ENCODE measurements around the gene SHB.
"Not testable (repeated sequence)": the region's sequence is repeated elsewhere in the genome, so short reads cannot be mapped to it uniquely, and the experiment has no call there.

SHB gene

DNA sequence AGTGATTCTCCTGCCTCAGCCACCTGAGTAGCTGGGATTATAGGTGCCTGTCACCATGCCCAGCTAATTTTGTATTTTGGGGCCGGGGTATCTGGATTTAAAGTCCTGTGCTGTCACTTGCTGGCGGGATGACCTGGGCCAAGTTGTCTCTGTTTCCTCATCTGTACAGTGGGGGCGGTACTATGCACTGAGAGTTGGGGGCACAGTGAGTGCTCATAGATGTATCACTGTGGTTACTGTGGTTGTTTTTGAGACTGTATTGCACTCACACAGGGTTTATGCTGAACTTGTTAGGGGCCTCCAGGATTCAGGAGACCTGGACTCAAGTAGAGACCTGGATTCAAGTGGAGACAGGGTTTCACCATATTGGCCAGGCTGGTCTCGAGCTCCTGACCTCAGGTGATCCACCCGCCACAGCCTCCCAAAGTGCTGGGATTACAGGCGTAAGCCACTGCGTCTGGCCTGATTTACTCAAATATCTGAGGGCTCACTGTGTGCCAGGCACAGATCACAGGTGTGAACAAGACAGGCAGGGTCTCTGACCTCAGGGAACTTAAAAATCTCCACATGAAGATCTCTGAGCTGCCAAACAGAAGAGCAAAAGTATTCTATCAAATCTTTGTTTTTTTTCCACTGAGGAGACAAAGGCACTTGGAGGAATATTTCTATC is 103.2 kb downstream of the SHB start:
- DNase-seq = not testable (repeated sequence)

DNA sequence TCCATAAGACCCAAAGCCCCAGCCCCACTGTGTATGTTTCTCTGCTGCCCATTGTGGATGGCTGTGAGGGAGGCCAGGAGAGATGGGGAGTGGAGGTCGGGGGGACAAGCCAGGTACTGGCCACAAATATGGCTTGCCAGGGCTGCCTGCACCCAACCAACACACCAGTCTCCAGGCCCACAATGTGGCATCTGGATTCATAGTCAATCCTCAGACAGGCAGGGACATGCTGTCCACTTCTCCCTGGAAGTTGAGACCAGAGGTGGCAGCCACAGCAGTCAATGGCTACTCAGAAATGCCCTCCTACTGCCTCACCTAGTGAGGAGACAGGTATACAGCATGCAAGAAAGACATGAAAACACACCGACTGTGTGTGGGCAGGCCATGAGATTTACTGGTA is 103.9 kb downstream of the SHB start:
- DNase-seq = no peak

DNA sequence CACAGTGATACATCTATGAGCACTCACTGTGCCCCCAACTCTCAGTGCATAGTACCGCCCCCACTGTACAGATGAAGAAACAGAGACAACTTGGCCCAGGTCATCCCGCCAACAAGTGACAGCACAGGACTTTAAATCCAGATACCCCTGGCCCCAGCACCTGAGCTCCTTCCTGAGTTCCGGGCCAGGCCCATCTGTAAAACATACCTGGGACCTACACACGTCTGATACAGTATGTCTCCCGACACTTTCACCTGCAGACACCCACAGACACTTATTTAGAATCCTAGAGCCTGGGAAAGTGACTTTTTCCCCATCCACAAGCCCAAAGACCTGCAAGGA is 104.3 kb downstream of the SHB start:
- no peak for DNase-seq

DNA sequence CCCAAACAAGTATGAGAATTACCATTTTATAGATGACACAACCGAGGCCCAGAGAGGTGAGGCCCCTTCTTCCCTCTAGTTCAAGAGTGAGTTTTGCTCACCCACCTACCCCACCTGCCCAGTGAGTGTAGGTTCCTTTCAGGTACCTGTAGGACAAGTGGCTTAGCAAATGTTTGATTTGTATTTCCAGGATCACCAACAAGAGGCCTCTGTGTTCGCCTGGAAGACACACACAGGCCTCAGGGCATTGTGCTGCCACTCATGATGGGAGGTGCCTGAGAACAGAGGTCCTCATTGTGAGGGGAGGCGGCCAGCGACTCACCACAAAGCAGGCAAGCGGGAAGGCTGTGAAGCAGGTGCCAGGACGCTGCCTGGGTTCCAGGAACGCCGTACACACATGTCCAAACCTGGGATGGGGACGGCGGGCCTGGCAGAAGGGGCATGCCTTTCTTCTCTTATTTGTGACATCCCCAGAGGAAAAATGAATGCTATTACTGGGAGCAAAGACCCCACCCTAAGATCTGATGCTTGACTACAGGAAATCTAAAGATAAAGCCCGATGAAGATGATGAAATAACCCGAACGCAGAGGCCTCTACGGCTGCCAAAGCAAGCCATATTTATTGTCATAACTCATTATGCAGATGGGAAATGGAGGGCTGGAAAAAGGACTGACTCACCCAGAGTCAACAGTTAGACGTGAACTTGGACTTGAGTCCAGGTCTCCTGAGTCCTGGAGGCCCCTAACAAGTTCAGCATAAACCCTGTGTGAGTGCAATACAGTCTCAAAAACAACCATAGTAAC is 104.9 kb downstream of the SHB start:
- no peak for DNase-seq

DNA sequence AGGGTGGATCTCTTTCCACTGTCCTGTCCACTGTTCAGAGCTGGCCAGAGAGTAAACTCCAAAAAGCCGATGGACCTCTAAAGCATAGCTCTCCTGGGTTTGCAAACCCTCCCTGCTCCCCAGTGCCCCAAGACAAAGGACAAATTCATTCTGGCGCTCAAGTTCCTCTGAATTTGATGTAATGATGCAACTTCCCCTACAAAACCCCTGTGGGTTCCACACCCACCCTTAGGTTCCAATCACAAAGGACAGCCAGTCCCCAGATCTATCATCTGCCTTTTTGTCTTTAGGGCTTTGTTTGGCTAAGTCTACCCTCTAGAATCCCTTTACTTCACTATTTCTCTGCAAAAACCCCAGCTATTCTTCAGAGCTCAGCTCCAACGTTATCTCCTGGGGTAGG is 107.7 kb downstream of the SHB start:
- no peak for DNase-seq

DNA sequence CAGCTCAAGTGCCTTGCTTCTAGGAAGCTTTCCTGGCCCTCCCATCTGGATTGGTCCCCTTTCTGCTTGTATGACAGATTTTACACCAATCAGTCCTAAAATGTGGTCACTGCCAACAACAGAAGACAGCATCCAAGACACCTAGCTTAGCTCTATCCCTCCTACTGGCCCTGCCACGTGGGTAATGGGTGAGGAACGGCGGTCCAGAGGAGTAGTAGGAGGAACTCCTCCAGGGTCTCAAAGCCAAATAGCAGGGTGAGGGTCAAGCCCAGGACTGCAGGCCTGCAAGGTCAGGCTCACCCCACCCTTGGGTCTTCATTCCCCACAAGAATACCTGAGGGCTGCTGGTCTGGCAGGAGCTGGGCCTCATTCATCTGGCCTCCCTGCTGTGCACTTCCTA is 108.4 kb downstream of the SHB start:
- DNase-seq = no peak

DNA sequence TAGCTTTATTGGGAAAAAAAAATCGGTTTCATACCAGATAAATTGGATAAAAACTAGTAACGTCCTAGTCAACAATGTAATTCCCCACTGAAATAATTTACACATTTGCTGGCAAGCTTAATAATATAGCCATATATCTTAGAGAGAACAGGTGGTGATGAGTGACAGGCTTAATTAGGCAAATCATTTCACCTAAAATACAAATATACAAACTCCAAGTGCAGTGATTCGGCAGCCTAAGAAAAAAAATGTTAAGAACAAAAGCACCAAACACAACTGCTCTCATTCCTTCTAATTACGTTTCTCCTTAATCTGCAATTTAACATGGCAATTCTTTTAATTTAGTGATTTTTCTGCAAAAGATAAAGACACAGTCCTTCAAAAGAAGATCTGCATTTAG is 109.1 kb downstream of the SHB start:
- DNase-seq = no peak

DNA sequence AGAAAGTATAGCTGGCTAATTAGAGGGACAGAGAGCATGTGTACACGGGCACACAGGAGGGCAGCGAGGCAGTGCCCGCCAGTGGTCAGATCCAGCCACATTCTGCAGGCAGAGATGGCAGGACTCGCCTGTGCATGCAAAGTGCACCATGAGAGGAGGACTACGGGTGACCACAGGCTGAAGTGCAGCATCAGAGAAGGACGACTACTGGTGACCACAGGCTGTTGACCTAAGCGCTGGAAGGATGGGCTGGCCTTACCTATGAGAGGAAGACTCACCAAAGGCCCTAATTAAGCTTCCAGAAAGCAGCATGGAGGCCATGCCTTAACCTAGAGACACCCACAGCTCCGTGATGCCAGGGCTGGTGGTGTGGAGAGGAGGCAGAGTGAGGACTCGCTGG is 110.9 kb downstream of the SHB start:
- DNase-seq = no peak

DNA sequence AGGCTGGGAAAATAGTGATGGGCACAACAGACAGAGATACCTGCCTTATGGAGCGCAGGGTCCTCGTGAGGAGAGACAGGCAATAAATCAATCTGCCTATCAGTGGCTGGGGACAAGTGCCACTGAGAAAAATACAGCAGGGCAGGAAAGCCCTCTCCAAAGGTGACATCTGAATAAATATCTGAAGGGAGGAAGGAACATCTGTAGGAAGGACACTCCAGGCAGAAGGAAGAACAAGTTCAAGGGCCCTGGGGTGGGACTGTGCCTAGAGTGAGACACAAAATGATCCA is 111.4 kb downstream of the SHB start:
- no peak for DNase-seq

DNA sequence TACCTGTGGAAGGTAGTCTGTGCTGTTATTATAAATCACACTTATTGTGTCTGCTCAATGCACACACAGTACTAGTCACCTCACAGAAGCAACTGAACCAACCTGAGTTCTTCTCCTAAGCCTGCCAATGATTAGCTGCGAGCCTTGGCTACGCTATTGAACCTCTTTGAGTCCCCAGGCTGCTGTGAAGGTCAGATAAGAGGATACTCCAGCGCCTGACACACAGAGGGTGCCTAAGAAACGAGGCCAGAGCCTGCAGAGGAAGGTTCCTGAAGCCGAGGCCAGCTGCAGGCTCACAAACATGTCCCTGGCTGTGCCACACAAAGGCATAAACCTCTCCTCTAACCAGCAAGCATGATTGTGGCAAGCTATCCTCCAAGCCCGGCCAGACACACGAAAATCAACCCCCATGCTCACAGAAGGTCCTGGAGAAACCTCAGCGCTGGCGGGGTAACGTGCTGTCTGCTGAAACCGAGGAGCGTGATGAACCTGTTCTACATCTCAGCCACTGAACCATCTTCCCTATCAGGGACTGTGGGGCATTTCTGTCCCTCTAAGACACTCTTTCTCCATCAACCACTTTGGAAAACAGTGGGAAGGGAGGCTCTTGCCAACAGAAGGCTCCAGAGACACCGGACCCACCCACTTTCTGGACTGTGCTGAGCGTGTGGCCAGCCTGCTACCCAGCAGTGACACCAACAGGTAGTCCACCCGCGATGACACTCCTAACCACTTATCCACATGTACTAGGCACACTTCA is 111.9 kb downstream of the SHB start:
- no peak for DNase-seq

DNA sequence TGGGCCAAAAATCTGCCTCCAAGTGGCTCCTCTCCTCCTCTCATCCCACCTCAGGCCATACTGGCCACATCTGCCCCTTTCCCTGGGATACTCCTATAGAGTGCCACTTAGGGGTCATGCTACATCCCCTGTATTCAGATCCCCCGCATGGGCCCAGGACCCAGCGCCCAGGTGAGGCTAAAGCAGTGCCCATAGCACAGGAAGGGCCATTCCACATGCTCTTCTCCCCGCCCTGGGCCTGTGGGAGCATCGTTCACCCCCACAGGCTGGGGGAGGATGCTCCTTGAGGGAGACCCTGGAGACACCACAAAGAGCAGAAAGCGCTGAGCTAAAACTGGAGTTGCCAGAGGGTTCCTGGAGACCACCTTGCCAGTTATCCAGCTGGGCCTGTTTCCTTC is 112.6 kb downstream of the SHB start:
- DNase-seq = no peak

DNA sequence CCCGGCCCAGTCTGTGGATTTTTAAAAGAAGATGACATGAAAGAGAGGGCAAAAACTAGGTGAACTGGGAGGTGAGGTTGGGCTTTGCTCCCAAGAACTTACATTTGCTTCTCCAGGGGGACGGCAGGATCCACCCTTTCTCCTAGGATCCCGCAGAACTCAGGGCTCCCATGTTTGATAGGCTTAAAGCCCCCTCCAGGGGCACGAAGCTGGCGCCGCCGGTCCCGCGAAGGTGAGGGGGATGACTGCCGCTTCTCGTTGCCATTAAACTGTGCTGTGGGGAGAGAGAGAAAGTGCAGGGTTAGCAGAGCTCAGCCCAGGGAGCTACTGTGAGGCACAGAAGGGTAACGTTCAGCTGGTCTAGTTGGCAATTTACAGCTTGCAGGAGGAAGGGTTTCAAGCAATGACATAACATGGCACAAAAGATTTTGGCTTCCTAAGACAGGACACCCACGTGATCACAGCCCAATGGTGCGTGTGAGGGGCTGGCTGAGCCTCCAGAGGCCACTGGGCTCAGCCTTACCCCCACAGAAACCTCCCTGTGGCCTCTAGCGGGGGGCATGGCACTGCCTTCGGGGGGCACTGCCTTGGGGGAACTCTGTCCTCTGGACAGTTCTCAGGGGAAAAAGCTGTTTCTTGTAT is 113.1 kb downstream of the SHB start:
- DNase-seq = no peak

DNA sequence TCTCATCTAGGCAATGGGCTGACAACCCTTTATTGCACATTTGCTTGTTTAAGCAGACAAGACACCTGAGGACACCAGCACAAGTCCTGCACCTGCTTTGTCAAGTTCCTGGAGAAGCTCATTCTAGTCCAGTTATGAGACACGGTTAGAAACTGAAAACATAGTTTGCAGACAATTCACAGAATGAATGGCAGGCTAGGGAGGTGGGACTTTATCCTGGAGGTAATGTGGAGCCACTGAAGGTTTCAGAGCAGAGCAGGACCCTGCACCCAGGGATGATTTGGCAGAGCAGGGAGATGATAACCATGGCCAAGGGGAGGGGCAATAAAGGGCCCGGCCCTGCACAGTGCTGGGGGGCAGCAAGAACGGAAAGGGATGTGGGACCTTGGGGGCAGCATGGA is 114.4 kb downstream of the SHB start:
- no peak for DNase-seq

DNA sequence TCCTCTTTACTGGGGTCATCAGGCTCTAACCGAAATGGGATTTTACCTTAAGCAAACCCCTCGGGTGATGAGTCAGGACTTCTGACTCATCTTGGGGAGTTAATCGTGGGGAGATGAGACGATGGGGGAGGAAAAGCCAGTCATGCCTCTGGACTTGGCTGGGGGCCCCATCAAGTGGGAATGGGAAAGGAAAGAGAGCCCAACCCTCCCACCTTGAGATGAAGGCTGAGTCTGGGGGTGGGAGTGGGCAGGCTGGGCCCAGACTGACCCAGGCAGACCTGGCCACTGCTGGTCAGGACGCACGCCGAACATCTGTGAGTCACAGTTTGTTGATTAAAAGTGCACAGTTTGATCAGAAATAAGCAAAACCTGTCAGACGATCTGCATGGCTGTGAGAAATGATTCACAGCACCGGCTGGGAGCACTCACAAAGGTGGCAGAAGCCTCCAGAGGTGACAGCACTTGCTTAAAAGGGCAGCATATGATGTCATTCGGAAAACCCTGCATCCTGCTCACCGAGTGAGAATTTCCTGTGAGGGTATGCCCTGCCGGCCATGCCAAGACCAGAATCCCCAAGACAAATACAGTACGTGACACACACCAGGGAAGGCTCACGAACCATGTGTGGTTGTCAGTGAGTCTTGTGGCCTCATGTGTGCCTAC is 115.1 kb downstream of the SHB start:
- peak; percentile 61 for DNase-seq

DNA sequence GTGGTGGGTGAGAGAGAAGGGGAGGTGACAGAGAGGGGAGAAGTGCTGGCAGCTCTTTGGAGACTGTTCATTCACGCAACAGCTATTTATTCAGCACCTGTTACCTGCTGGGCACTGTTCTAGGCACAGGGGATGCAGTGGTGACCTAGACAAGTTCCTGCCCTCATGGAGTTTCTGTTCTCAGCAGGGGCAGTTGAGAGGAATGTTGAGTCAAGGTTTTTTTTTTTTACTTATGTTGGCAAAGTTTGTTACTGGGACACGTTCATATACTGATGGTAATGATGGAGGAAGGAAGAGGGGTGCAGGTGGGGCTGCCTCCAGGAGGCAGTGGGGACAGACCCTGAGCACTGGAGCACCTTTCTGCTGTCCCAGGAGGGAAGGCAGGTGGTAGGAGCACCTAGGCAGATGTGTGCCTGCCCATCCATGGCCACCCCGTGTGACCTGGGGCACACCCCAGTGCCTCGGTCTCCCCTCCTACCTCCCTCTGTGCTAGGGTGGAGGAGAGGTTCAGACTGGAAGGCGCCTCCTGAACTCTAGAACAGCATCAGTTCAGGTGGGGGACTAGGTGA is 115.7 kb downstream of the SHB start:
- DNase-seq = no peak

DNA sequence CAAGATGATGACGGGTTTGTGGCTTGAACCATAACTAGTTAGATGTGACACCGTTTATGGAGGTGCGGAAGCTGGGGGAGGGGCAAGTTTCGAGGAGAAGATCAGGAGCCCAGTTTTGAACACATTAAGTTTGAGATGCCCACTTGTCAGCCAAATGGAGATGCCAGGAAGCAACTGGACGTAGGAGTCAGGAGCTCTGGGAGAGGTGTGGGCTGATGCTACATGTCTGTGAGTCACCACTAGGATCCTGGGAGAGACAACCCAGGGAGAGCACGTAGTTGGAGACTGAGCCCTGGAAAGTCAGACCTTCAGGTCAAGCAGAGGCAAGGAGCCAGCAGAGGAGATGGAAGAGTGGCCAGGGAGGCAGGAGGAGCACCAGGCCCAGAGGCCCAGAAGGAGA is 116.3 kb downstream of the SHB start:
- DNase-seq = no peak

DNA sequence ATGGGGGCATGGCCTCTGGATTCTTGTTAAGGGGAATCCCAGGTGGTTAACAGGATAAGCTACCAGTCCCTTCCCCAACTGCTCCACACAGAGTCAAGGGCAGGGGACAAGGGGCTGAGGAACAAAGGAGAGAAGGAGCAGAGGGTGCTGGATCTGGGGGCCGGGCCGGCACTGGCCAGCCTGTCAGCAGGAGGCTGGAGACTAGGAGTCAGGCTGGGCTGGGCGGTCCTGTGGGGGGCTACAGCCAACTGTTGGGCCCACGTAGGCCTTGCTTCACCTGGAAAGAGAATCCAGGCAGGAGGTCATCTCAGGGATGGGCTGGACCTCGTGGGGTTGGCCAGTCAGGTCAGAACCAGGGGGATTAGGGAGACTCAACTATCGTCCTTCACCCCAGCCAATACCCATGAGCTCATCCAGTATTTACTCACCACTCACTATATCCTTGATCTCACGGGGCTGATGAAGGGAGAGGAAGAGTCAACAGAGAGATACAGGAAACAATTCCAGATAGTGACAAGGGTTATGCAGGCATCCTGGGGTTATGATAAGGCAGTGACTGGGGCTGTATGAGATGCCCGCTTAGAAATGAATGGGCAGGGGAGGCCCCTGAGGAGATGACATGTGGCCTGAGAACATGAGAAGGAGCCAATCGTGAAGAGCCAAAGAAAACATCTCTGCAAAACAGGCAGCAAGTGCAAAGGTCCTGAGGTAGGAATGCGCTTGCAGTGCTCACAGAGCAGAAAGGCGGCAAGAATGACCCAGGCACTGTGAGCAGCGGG is 117.2 kb downstream of the SHB start:
- DNase-seq = no peak

DNA sequence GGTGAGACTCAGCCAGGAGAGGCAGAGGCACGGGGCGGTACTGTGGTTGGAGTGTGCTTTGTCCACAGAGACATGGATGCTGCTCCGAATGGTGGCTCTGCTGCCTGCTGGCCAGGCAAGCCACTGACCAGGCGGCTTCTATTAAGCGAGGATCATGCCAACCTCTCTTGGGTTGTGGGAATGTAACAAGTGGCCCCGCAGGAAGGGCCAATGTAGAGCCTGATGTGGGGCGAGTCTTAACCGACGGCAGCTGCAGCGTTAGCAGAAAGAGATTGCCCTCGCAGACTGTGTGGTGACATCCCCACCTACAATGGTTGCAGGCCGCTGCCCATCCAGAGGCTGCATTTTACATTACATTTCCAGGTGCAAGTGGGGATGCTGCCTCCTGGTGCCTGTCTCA is 118.5 kb downstream of the SHB start:
- no peak for DNase-seq

DNA sequence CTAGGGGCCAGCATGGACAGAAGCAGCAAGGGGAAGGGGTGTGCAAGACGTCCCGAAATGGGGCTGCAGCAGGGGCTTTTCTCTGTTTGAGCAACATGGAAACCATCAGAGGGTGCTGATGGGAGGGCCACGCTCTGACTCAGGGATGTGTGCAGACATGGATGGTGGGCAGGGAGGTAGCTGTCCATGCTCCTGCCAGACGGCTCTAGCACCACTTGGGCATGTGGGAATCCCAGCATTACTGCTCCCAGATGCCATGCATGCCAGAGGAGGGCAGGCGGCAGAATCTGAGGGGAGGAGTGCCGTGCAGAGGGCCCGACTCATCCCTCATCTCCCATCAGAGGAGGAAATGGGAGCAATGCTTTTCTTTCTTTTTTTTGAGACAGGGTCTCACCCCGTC is 119.5 kb downstream of the SHB start:
- no peak for DNase-seq

DNA sequence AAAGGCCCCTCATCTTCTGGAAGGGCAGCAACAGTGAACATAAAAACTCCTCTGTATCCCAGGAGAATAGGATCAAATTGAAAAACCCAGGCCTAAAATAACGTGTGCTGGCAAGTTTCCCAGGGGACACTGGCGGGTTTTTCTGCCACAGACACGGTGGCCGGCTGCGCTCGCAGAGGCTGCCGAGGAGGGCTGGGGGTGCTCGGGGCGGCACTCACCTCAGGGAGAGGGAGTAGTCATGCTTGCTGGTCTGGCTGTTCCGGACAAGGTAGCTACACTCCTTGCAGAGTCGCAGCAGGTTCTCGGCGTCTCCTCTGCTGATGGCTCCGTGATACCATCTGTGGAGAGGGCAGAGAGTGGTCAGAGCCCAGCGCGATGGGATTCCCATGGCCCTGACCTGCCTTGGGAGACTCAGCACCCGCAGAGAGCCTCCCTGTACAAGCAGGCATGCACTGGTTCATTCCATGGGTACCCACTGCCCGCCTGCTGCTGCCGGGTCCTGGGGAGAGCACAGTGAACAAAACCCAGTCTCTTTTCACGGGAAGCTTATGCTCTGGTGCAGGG is 120.5 kb downstream of the SHB start:
- no peak for DNase-seq

DNA sequence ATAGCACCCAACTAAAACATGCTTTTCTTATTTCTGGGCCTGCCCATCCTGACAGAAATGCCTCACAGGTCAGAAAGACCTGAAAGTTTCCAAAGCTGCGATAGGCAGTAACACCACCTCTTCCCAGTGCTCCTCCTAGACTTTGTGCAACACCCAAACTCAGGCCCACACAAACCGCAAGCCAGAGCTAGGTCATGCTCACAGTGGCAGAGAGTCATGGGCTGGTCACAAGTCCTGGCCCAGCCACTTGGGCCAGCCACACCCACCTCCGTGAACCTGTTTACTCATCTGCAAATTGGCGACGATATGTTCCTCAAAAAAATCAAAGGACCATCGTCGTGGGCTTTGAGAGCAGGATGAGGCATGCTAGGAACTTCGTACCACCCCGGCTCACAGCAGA is 121.0 kb downstream of the SHB start:
- DNase-seq = no peak

DNA sequence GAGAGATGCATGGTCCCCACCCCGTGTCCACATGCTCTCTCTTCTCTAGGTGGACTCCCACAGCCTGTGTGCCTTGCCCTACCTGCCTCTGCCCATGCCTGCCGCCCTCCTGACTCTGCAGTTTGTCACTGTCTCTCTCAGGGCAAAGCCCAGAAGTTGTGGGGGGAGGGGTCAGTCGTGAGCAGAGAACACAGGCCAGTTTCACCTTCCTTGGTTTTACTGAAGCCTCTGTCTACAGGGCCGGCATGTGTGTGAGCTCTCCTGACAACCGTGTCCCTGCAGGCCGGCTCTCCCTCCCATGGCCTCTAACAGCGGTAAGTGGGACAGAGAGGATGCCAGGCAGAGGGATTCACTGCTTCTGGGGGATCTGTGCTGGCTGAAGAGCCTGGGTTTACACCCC is 121.6 kb downstream of the SHB start:
- DNase-seq = no peak

All from stimulated activated CD4-positive, alpha-beta T cell treated with anti-CD3 and anti-CD28 coated beads, Interleukin-15, amount 100 ng/mL, for 24 hours (primary cell).